Skeletal muscle tissue (tissue), 4 donors: Measurements from ENCODE around the gene CCND3. TPM values are rescaled to one million over a fixed set of nuclear protein-coding genes. Genes with fewer than 3 reads are reported as not detected.

Experiments used
- H3K27ac ChIP-seq: one replicate; pipeline ENCODE4 v1.7.0; 2013; ENCODE audit warnings: mild to moderate bottlenecking, low read depth, low read length, inconsistent platforms
- H3K27me3 ChIP-seq, 3 donors: one replicate each; pipeline ENCODE4 v1.7.0; 2013; ENCODE audit warnings: low read length in 3 of 3; ENCODE audit not compliant: control insufficient read depth in 3 of 3, insufficient read depth in 3 of 3
- H3K36me3 ChIP-seq, 3 donors: one replicate each; pipeline ENCODE4 v1.7.0; 2013; ENCODE audit warnings: low read length in 3 of 3; ENCODE audit not compliant: control insufficient read depth in 3 of 3, insufficient read depth in 3 of 3
- H3K4me1 ChIP-seq, 3 donors: one replicate each; pipeline ENCODE4 v1.7.0; 2013; ENCODE audit warnings: low read length in 3 of 3, mild to moderate bottlenecking in 3 of 3; ENCODE audit not compliant: control insufficient read depth in 3 of 3, insufficient read depth in 3 of 3
- H3K4me3 ChIP-seq, 3 donors: one replicate each; pipeline ENCODE4 v1.7.0; 2013; ENCODE audit warnings: low read length in 3 of 3
- H3K9ac ChIP-seq, 3 donors: one replicate each; pipeline ENCODE4 v1.7.0; 2013; ENCODE audit warnings: low read length in 3 of 3, mild to moderate bottlenecking in 3 of 3, moderate library complexity in 2 of 3, low read depth in 1 of 3
- H3K9me3 ChIP-seq, 3 donors: one replicate each; pipeline ENCODE4 v1.7.0; 2013; ENCODE audit warnings: low read length in 3 of 3; ENCODE audit not compliant: control insufficient read depth in 3 of 3
- total RNA-seq: library from RNA; depleted of rRNA; stranded (reverse); fragments of >200 nt; gene quantifications from one replicate; pipeline ENCODE4 v1.2.3, GENCODE V29; 2014
- donor health status: Osteomylitis.

The CCND3 gene
- total RNA-seq, 1 donor from 2014 or later: 21.9 TPM

- Histone ChIP-seq H3K9me3 (no peaks in the 10 kb centered on the region), H3K9ac (peak overlapping the region in 1 of 3 donors; percentile 16), H3K4me1 (peaks cover 39 to 57% (median 46%) of the 10 kb centered on the region in 3 donors), H3K27me3 (no peaks in the 10 kb centered on the region), H3K36me3 (peaks cover 14 to 18% (median 16%) of the 10 kb centered on the region in 3 donors), H3K27ac (no peak overlapping the region), H3K4me3 (peak overlapping the region in 1 of 3 donors; percentile 20)
Observed at GRCh38 chr6:41937861-41938574, 3.6 kb downstream of the CCND3 start.

DNA sequence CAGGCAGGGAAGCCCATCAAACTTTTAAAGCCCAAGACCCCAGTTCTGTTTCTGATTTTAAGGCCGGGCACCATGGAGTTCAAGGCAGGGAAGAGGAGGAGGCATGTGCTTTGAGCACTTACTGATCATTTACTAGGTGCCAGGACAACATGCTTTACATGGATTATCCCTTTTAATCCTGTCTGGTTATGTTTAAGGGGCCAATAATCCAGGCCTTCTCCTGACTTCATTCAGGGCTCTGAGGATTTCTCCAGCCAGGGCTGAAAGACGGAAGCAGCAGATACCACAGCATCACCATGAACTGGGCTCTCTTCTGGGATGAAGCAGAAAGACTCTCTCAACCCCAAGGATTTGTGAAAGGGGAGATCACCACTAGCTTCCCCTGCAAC lies 4.1 kb downstream of the CCND3 start:
- no peak overlapping the region for H3K4me3 ChIP-seq
- no peak overlapping the region for H3K27ac ChIP-seq
- no peaks in the 10 kb centered on the region for H3K9me3 ChIP-seq
- H3K36me3 ChIP-seq: peaks cover 20 to 23% (median 22%) of the 10 kb centered on the region in 3 donors
- H3K4me1 ChIP-seq: peaks cover 38 to 56% (median 46%) of the 10 kb centered on the region in 3 donors
- H3K9ac ChIP-seq: no peak overlapping the region
- no peaks in the 10 kb centered on the region for H3K27me3 ChIP-seq

DNA sequence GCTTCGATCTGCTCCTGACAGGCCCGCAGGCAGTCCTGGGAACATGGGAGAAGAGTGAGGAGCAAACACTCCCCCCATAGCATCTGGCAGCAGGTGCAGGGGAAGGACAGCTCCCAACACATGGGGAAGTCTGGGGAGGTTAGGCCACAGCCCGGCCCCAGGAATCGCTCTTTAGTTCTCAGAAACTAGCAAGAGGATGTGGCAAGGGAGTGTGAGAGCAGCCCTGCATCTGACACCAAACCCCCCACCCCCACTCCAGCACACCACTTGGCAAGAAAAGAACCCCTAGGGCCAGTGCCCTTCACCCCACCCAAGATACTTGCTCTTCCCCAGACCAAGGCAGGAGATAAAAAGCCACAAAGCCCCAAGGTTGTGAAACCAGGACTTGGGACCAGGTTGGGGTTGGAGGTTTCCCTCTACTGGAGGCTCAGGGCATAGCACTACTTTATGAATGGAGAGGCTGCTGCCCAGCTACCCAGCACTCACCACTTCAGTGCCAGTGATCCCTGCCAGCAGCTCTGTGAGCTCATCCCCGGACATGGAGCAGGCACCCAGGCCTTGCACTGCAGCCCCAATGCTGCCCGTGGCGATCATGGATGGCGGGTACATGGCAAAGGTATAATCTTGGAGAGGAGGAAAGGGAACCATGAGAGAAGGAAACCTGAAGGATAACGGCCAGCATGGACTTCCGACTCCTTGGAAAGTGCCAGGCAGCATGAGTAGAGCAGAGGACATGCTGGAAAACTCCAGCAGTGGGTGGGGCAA lies 5.4 kb downstream of the CCND3 start:
- H3K27me3 ChIP-seq: no peaks in the 10 kb centered on the region
- H3K9ac ChIP-seq: no peak overlapping the region
- H3K9me3 ChIP-seq: no peaks in the 10 kb centered on the region
- H3K27ac ChIP-seq: peak overlapping the region; percentile 25
- peaks cover 31 to 35% (median 34%) of the 10 kb centered on the region in 3 donors for H3K36me3 ChIP-seq
- peaks cover 33 to 48% (median 38%) of the 10 kb centered on the region in 3 donors for H3K4me1 ChIP-seq
- H3K4me3 ChIP-seq: peak overlapping the region in 1 of 3 donors; percentile 25

DNA sequence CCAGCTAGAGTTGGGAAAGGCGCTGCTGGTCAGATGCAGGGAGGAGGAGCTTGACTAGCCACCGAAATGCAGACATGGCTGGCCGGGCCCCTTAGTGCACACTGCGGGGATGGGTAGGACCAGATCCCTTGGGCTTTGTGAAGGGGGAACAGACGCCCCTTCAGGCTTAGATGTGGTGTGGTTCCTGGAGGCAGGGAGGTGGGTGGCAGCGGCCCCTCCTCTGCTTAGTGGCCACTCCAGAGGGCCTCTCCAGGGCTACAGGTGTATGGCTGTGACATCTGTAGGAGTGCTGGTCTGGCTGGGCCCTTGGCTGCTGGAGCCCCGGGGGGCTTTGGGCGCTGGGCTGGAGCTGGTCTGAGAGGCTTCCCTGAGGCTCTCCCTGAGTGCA lies 5.9 kb downstream of the CCND3 start:
- no peaks in the 10 kb centered on the region for H3K9me3 ChIP-seq
- H3K36me3 ChIP-seq: peaks cover 36 to 41% (median 40%) of the 10 kb centered on the region in 3 donors
- no peaks in the 10 kb centered on the region for H3K27me3 ChIP-seq
- H3K4me3 ChIP-seq: no peak overlapping the region
- H3K27ac ChIP-seq: peak overlapping the region; percentile 25
- H3K4me1 ChIP-seq: peaks cover 28 to 43% (median 34%) of the 10 kb centered on the region in 3 donors
- no peak overlapping the region for H3K9ac ChIP-seq

DNA sequence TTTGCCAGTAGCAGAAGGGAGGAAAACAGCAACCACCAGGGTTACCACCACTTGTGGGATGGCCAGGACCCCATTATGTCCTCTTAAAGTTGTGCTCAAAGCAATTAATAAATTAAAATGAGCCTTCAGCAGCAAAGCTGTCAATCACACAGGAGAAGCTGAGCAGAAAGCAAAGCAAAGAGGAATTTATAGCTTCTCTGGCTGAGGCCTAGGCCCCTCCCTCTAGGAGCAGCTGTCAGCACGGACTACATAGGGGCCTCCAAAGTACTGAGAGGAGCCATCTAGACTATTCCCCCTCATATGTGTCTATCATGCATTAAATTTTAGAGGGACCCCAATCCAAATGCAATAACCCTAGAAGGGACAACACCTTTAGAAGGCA lies 6.4 kb downstream of the CCND3 start:
- H3K4me1 ChIP-seq: peaks cover 23 to 38% (median 29%) of the 10 kb centered on the region in 3 donors

DNA sequence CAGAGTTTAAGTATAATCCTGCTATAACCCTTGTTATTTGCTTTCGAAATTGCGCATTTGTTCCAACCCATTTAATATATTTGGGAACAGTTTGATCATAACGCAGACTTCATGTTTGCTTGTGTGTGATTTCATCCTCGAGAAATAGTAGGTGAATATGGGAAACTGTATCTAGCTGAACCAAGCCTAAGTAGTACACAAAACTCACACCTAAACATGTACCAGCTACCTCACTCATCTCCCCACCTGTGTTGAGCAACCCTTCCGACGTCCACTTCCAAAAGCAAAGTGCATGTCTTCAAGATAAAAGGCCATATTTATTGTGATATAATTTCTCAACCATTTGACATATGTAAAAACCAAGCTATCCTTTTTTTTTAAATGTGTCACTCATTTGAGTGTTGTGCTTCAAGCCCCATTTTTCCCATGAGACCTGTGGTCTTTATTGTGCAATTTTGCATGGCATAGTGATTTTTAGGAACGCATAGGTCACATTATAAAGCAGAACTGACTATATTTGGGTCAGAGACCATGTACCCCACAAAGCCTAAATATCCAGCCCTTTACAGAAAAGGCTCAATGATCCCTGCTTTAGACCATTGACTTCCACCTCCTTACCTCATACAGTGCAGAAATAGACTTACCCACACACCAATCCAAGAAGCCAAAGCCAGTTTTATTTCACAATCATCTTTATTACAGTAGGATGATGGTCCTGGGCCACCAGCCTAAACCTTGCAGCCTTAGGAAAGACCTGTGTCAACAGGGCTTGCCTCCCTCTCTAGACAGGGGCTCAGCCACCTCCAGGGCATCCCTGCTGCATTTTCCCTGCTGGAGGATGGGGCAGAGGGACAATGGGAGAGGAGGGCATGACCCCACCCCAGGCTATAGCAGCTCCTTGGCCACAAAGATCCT lies 7.1 kb downstream of the CCND3 start:
- H3K27me3 ChIP-seq: no peaks in the 10 kb centered on the region
- H3K4me1 ChIP-seq: peaks cover 20 to 31% (median 23%) of the 10 kb centered on the region in 3 donors
- peak overlapping the region in 1 of 3 donors; percentile 28 for H3K9ac ChIP-seq
- no peaks in the 10 kb centered on the region for H3K9me3 ChIP-seq
- no peak overlapping the region for H3K27ac ChIP-seq
- peaks cover 46 to 52% (median 51%) of the 10 kb centered on the region in 3 donors for H3K36me3 ChIP-seq
- no peak overlapping the region for H3K4me3 ChIP-seq

More for the DNA sequence above, 6.4 kb downstream of the CCND3 start:
- Histone ChIP-seq H3K36me3 (peaks cover 40 to 46% (median 45%) of the 10 kb centered on the region in 3 donors), H3K27me3 (no peaks in the 10 kb centered on the region), H3K4me3 (no peak overlapping the region), H3K9me3 (no peaks in the 10 kb centered on the region), H3K9ac (peak overlapping the region in 1 of 3 donors; percentile 28), H3K27ac (no peak overlapping the region)

DNA sequence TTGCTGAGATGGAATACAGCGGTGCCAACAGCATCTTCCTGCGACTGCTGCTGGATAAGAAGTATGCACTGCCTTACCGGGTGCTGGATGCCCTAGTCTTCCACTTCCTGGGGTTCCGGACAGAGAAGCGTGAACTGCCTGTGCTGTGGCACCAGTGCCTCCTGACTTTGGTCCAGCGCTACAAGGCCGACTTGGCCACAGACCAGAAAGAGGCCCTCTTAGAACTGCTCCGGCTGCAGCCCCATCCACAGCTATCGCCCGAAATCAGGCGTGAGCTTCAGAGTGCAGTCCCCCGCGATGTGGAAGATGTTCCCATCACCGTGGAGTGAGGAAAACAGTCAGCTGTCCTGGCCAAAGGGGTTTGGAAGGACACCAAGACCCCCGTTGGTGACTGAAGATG lies 9.2 kb downstream of the CCND3 start:
- Histone ChIP-seq H3K27ac (no peak overlapping the region), H3K9ac (no peak overlapping the region), H3K4me1 (peaks cover 4 to 16% (median 7%) of the 10 kb centered on the region in 3 donors), H3K36me3 (peaks cover 62 to 74% (median 64%) of the 10 kb centered on the region in 3 donors), H3K4me3 (no peak overlapping the region), H3K27me3 (no peaks in the 10 kb centered on the region), H3K9me3 (no peaks in the 10 kb centered on the region)

DNA sequence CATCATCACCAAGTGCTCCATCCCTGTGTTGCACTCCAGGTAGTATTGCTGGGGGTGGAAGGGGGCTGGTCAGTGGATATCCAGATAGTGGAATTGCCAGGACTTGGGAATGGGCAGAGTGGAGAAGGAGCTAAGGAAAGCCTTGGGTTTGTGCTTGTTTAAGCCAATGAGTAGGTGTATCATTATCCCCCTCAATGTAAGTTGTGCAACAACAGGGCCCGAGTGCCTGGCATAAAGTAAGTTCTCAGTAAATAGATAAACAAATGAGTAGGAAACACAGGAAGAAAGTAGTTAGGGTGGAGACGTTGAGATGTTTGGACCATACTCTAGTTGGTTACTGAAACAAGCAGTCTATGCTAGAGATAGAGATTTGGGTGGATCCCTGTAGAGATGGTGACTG lies 9.8 kb downstream of the CCND3 start:
- H3K27ac ChIP-seq: no peak overlapping the region
- H3K36me3 ChIP-seq: peaks cover 64 to 78% (median 68%) of the 10 kb centered on the region in 3 donors
- no peak overlapping the region for H3K4me3 ChIP-seq
- peaks cover 4 to 15% (median 4%) of the 10 kb centered on the region in 3 donors for H3K4me1 ChIP-seq
- H3K9ac ChIP-seq: no peak overlapping the region
- no peaks in the 10 kb centered on the region for H3K27me3 ChIP-seq
- no peaks in the 10 kb centered on the region for H3K9me3 ChIP-seq

DNA sequence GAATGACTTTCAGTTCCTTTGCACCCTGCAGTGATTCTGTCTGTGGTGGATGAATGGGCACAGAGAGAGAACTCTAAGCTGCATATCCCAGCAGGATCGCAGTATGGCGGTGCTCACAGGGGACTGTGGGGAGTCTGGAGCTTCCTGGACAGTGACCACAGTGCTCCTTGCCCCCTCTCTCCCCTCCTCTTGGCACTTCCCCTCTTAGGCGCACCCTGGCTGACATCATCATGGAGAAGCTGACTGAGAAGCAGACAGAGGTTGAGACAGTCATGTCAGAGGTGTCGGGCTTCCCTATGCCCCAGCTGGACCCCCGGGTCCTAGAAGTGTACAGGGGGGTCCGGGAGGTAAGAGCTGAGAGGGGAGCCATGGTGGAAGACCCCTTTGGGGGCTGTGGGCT lies 11.7 kb downstream of the CCND3 start:
- Histone ChIP-seq H3K36me3 (peaks cover 60 to 76% (median 67%) of the 10 kb centered on the region in 3 donors), H3K9ac (no peak overlapping the region), H3K4me1 (peaks cover 0 to 2% (median 0%) of the 10 kb centered on the region in 3 donors), H3K27ac (no peak overlapping the region), H3K4me3 (no peak overlapping the region), H3K9me3 (no peaks in the 10 kb centered on the region), H3K27me3 (no peaks in the 10 kb centered on the region)
